IgD-negative memory B cell (primary cell): ENCODE results near the gene ALAD. TPM values are rescaled to one million over a fixed set of nuclear protein-coding genes. Genes with fewer than 3 reads are reported as not detected.
"Not testable (repeated sequence)": the region's sequence is repeated elsewhere in the genome, so short reads cannot be mapped to it uniquely, and the experiment has no call there.

Experiments used
- H3K27ac Mint-ChIP-seq, 3 donors: one replicate each; pipeline ENCODE4 v1.8.0; 2020 to 2022; ENCODE audit warnings: mild to moderate bottlenecking in 3 of 3, mixed read lengths in 3 of 3, moderate library complexity in 1 of 3
- H3K27me3 Mint-ChIP-seq: one replicate; pipeline ENCODE4 v1.8.0; 2021; ENCODE audit warnings: mixed read lengths
- H3K36me3 Mint-ChIP-seq: one replicate; pipeline ENCODE4 v1.8.0; 2020; ENCODE audit warnings: mild to moderate bottlenecking, mixed read lengths
- H3K4me1 Mint-ChIP-seq, 3 donors: one replicate each; pipeline ENCODE4 v1.8.0; 2020 to 2022; ENCODE audit warnings: mixed read lengths in 3 of 3, mild to moderate bottlenecking in 1 of 3
- H3K4me3 Mint-ChIP-seq, 4 donors: one replicate each; pipeline ENCODE4 v1.8.0; 2020 to 2022; ENCODE audit warnings: mild to moderate bottlenecking in 4 of 4, mixed read lengths in 4 of 4, moderate library complexity in 3 of 4
- H3K9me3 Mint-ChIP-seq, 3 donors: one replicate each; pipeline ENCODE4 v1.8.0; 2020 to 2021; ENCODE audit warnings: mixed read lengths in 3 of 3, mild to moderate bottlenecking in 1 of 3
- polyA plus RNA-seq: library from polyadenylated mRNA; unstranded; fragments of 300-500 nt; fragmentation: Illumina TruSeq; gene quantifications from one replicate; pipeline ENCODE4 v1.2.3, GENCODE V29; 2021

Gene ALAD
- polyA plus RNA-seq, 1 donor from 2014 or later, result 19.9 TPM

DNA sequence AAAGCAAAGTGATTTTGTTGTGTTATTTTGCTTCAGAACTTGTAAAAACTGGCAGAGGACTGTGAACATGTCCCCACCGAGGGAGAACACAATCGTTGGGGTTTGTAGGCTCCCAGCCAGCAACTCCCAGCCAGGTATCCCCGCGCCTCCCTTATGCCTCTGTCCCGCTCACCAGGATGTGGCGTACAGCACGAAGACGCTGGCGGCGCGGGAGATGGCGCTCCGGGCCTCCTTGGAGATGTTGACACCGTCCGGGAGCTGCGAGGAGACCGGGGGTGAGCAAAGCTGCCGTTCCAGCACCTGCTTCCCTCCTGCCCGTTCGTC is 8.8 kb upstream of the ALAD start:
- Mint-ChIP-seq H3K36me3 (no peaks in the 10 kb centered on the region), H3K4me3 (peak overlapping the region; percentile 86 to 100 (median 98)), H3K27me3 (no peaks in the 10 kb centered on the region), H3K27ac (peak overlapping the region; percentile 92 to 100 (median 100)), H3K9me3 (no peaks in the 10 kb centered on the region), H3K4me1 (peaks cover 7 to 22% (median 9%) of the 10 kb centered on the region in 3 donors)

GRCh38 chr9:113409481-113409880 is 8.4 kb upstream of the ALAD start:
- Mint-ChIP-seq H3K4me3 (peak overlapping the region; percentile 86 to 100 (median 98)), H3K36me3 (no peaks in the 10 kb centered on the region), H3K4me1 (peaks cover 7 to 22% (median 9%) of the 10 kb centered on the region in 3 donors), H3K27ac (peak overlapping the region; percentile 92 to 100 (median 100)), H3K27me3 (no peaks in the 10 kb centered on the region), H3K9me3 (no peaks in the 10 kb centered on the region)

DNA sequence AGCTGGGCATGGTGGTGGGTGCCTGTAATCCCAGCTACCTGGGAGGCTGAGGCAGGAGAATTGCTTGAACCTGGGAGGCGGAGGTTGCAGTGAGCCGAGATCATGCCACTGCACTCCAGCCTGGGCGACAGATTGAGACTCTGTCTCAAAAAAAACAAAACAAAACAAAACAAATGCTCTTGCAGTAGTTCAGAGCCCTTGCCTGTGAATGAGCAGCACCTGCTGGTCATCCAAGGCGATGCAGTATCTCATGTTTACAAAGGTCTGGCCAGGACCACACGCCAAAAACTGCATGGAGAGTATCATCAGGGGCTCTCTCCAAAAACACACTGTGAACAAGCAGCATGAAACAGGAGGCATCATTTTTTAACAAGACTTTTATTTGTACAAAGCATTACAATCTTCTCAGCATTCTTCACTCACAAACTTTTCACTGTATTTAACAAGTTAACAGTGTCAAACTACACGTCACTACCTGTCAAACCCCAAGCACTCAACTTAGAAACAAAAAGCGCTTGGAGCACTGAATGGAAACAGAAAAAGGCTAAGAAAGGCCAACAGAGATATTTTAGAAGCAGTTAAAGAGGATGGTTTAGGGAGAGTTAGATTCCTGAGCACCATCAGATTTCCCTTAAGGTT is 5.9 kb upstream of the ALAD start:
- H3K9me3 Mint-ChIP-seq, H3K27me3 Mint-ChIP-seq, H3K36me3 Mint-ChIP-seq: not testable (repeated sequence)
- Mint-ChIP-seq H3K4me1 (peaks cover 7 to 22% (median 9%) of the 10 kb centered on the region in 3 donors), H3K27ac (peak overlapping the region; percentile 5 to 86 (median 65)), H3K4me3 (peak overlapping the region; percentile 28 to 86 (median 52))

DNA sequence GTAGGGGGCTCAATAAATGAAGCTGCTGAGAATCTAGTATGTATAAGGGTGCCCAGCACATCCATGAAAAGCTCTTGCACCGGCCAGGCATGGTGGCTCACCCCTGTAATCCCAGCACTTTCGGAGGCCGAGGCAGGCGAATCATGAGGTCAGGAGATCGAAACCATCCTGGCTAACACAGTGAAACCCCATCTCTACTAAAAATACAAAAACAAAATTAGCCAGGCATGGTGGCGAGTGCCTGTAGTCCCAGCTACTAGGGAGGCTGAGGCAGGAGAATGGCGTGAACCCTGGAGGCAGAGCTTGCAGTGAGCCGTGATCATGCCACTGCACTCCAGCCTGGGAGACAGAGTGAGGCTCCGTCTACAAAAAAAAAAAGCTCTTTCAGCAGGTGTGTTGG is 5.3 kb upstream of the ALAD start:
- H3K9me3 Mint-ChIP-seq, H3K27me3 Mint-ChIP-seq, H3K4me3 Mint-ChIP-seq, H3K36me3 Mint-ChIP-seq: not testable (repeated sequence)
- peak overlapping the region in 2 of 3 donors; percentile 65 to 86 for H3K27ac Mint-ChIP-seq
- peaks cover 9 to 26% (median 15%) of the 10 kb centered on the region in 3 donors for H3K4me1 Mint-ChIP-seq

GRCh38 chr9:113403646-113404045 is 2.6 kb upstream of the ALAD start:
- Mint-ChIP-seq H3K27ac (peak overlapping the region in 1 of 3 donors; percentile 58), H3K9me3 (no peaks in the 10 kb centered on the region), H3K36me3 (no peaks in the 10 kb centered on the region), H3K27me3 (no peaks in the 10 kb centered on the region), H3K4me1 (peaks cover 13 to 22% (median 15%) of the 10 kb centered on the region in 3 donors), H3K4me3 (peak overlapping the region in 2 of 4 donors; percentile 45 to 69)

DNA sequence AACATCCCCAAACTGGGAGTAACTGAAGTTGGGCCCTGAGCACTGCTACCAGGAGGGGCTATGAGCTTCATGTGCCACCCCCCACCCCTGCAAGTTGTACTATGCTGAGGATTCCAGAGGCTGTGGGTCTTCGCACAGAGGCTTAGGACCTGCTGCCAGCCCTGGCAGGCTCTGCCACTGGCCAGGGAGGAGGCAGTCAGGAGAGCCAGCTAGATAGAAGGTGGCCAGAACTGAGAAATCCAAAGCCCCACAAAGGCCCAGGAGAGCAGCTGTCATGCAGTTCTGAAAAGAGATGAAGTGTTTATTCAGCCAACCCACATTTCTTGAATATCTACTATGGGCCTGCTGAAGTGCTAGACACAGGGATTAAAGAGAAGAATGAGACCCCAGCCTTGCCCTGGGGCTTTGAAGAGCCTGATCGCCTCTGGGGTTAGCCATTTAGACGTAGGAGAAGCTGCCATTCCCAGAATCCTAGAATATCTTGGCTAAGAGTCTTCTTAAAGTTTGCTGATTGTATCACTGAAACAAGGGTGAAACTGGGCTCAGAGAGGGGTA is 1.4 kb downstream of the ALAD start:
- H3K27ac Mint-ChIP-seq, result peak overlapping the region in 2 of 3 donors; percentile 57 to 62
- H3K36me3 Mint-ChIP-seq, result peaks cover 3% of the 10 kb centered on the region
- H3K27me3 Mint-ChIP-seq, result no peaks in the 10 kb centered on the region
- H3K9me3 Mint-ChIP-seq, result no peaks in the 10 kb centered on the region
- H3K4me3 Mint-ChIP-seq, result peak overlapping the region; percentile 73 to 82 (median 78)
- peaks cover 9 to 11% (median 9%) of the 10 kb centered on the region in 3 donors for H3K4me1 Mint-ChIP-seq

DNA sequence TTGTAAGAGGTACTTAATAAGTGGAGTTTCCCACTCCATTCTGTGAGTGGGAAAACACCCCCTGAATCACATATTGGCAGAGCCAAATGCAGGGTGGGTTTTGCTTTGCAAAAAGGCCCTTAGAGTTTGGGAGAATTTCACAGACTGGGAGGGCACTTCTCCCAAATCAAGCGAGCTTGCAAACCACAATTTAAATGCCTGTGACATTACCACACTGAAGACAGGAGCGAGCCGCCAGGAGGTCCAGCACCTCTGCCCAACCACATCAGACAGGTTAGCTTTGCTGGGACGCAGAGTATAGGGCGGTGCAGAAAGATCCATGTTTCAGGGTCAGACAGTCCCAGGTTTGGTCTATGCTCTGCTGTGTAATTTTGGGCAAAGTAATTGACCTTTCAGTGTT is 2.3 kb downstream of the ALAD start:
- Mint-ChIP-seq H3K36me3 (peaks cover 3% of the 10 kb centered on the region), H3K27me3 (no peaks in the 10 kb centered on the region), H3K4me1 (peaks cover 9 to 11% (median 9%) of the 10 kb centered on the region in 3 donors), H3K4me3 (peak overlapping the region; percentile 17 to 79 (median 74)), H3K9me3 (no peaks in the 10 kb centered on the region), H3K27ac (peak overlapping the region in 1 of 3 donors; percentile 35)

- Mint-ChIP-seq H3K9me3 (no peaks in the 10 kb centered on the region), H3K4me3 (no peak overlapping the region), H3K27ac (no peak overlapping the region), H3K4me1 (peaks cover 9 to 11% (median 9%) of the 10 kb centered on the region in 3 donors), H3K27me3 (no peaks in the 10 kb centered on the region), H3K36me3 (peaks cover 3% of the 10 kb centered on the region)
Measured at GRCh38 chr9:113397203-113397631, 3.9 kb downstream of the ALAD start.

- no peaks in the 10 kb centered on the region for H3K9me3 Mint-ChIP-seq
- no peak overlapping the region for H3K4me3 Mint-ChIP-seq
- H3K4me1 Mint-ChIP-seq, result peaks cover 0 to 7% (median 4%) of the 10 kb centered on the region in 3 donors
- no peaks in the 10 kb centered on the region for H3K27me3 Mint-ChIP-seq
- peaks cover 5% of the 10 kb centered on the region for H3K36me3 Mint-ChIP-seq
- no peak overlapping the region for H3K27ac Mint-ChIP-seq
Measured at GRCh38 chr9:113395000-113395861, 5.9 kb downstream of the ALAD start.

GRCh38 chr9:113393281-113393680 is 7.8 kb downstream of the ALAD start:
- no peak overlapping the region for H3K4me3 Mint-ChIP-seq
- no peaks in the 10 kb centered on the region for H3K9me3 Mint-ChIP-seq
- H3K36me3 Mint-ChIP-seq, result peaks cover 6% of the 10 kb centered on the region
- H3K27ac Mint-ChIP-seq, result no peak overlapping the region
- no peaks in the 10 kb centered on the region for H3K27me3 Mint-ChIP-seq
- no peaks in the 10 kb centered on the region for H3K4me1 Mint-ChIP-seq

GRCh38 chr9:113391917-113392316 is 9.2 kb downstream of the ALAD start:
- Mint-ChIP-seq H3K36me3 (peaks cover 6% of the 10 kb centered on the region), H3K4me3 (no peak overlapping the region)

GRCh38 chr9:113390192-113390960 is 10.7 kb downstream of the ALAD start:
- Mint-ChIP-seq H3K4me1 (peaks cover 0 to 2% (median 0%) of the 10 kb centered on the region in 3 donors), H3K27me3 (no peaks in the 10 kb centered on the region), H3K36me3 (peaks cover 8% of the 10 kb centered on the region), H3K27ac (no peak overlapping the region), H3K9me3 (no peaks in the 10 kb centered on the region), H3K4me3 (no peak overlapping the region)

More at GRCh38 chr9:113391917-113392316, 9.2 kb downstream of the ALAD start:
- no peaks in the 10 kb centered on the region for H3K4me1 Mint-ChIP-seq
- no peaks in the 10 kb centered on the region for H3K9me3 Mint-ChIP-seq
- no peak overlapping the region for H3K27ac Mint-ChIP-seq
- no peaks in the 10 kb centered on the region for H3K27me3 Mint-ChIP-seq

- H3K4me3 Mint-ChIP-seq, result no peak overlapping the region
- H3K27ac Mint-ChIP-seq, result no peak overlapping the region
- no peaks in the 10 kb centered on the region for H3K27me3 Mint-ChIP-seq
- peaks cover 0 to 2% (median 0%) of the 10 kb centered on the region in 3 donors for H3K4me1 Mint-ChIP-seq
- peaks cover 9% of the 10 kb centered on the region for H3K36me3 Mint-ChIP-seq
- H3K9me3 Mint-ChIP-seq, result no peaks in the 10 kb centered on the region
Measured at GRCh38 chr9:113389451-113389850, 11.6 kb downstream of the ALAD start.

GRCh38 chr9:113388833-113389232 is 12.3 kb downstream of the ALAD start:
- H3K9me3 Mint-ChIP-seq, result no peaks in the 10 kb centered on the region
- no peak overlapping the region for H3K27ac Mint-ChIP-seq
- peaks cover 9% of the 10 kb centered on the region for H3K36me3 Mint-ChIP-seq
- no peak overlapping the region for H3K4me3 Mint-ChIP-seq
- peaks cover 0 to 2% (median 0%) of the 10 kb centered on the region in 3 donors for H3K4me1 Mint-ChIP-seq
- no peaks in the 10 kb centered on the region for H3K27me3 Mint-ChIP-seq
